Inflammatory macrophage treated with lipopolysaccharide for 1 hour (primary cell): ENCODE measurements around the gene RGS14.
"Not testable (repeated sequence)": the region's sequence is repeated elsewhere in the genome, so short reads cannot be mapped to it uniquely, and the experiment has no call there.

ENCODE experiments used
- DNase-seq, 2 donors: peaks; one replicate each; pipeline ENCODE4 v3.0.0-alpha.2; 2020 to 2022

The RGS14 gene

DNA sequence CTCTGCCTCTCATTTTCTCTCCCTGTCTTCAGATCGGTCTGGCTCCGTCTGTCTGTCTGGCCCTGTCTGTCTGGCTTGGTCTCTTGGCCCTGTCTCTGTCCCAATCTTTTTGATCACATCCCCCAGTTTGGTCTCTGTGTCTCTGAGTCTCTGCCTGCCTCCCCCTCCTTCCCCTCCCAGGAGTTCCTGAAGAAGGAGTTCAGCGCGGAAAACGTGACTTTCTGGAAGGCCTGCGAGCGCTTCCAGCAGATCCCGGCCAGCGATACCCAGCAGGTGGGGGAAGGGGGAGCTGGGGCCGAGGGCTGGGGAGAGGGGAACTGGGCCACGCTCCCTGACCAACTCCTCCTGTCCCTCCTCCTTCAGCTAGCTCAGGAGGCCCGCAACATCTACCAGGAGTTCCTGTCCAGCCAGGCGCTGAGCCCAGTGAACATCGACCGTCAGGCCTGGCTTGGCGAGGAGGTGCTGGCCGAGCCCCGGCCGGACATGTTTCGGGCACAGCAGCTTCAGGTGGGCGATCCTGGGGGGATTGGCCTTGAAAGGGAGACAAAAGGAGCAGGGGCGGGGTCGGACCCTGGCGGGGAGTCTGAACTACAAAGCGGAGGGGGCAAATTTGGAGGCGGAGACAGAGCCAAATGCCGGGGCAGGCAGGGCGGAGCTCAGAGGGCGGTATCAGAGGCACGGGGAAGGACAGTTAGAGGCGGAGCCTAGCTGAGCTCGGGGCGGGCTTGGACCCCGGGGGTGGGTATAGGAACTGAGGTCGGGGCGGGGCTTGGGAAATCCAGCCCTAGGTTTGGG is 9.0 kb downstream of the RGS14 start:
- no peak for DNase-seq

DNA sequence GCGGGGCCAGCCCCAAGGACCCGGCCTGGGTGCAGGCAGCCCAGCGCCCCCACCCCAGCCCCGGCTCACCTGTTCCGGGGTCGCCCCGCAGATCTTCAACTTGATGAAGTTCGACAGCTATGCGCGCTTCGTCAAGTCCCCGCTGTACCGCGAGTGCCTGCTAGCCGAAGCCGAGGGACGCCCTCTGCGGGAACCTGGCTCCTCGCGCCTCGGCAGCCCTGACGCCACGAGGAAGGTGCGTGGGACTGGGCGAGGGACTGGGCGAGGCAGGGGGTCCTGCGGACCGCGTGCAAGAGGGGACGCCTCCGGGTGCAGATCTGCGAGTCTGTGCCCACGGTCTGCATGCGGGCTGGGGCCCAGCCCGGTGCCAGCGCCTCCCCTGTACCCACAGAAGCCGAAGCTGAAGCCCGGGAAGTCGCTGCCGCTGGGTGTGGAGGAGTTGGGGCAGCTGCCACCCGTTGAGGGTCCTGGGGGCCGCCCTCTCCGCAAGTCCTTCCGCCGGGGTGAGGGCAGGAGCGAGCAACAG is 9.7 kb downstream of the RGS14 start:
- DNase-seq, result no peak

DNA sequence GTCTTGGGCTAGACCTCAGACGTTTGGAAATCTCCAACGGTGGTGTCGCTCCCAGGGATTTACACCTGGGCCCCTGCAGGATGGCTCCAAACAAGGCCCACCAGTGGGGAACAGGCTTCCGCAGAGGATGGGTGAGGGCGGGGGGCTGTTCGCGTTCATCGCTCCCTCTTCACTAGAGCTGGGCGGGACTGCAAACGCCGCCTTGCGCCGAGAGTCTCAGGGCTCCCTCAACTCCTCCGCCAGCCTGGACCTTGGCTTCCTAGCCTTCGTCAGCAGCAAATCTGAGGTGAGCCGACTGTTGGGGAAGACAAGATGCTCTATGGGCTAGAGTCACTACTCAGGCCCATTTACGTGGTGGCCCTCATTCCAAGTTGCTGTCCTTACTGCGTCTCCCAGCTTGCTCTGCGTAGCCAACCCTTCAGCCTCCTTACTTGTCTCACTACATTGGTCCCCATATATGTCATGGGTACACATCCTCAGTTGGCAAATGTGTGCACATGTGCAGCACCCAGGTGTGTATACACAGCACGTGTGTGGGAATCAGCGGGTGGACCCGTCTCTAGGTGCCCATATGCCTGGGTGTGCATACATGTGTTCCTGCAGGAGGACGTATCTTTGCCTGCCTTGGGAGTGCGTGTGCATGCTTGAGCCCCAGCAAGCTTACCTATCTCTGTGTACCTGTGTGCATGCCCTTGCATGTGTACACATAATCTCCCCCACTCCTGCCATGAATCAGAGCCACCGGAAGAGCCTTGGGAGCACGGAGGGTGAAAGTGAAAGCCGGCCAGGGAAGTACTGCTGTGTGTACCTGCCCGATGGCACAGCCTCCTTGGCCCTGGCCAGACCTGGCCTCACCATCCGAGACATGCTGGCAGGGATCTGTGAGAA is 10.5 kb downstream of the RGS14 start:
- no peak for DNase-seq

DNA sequence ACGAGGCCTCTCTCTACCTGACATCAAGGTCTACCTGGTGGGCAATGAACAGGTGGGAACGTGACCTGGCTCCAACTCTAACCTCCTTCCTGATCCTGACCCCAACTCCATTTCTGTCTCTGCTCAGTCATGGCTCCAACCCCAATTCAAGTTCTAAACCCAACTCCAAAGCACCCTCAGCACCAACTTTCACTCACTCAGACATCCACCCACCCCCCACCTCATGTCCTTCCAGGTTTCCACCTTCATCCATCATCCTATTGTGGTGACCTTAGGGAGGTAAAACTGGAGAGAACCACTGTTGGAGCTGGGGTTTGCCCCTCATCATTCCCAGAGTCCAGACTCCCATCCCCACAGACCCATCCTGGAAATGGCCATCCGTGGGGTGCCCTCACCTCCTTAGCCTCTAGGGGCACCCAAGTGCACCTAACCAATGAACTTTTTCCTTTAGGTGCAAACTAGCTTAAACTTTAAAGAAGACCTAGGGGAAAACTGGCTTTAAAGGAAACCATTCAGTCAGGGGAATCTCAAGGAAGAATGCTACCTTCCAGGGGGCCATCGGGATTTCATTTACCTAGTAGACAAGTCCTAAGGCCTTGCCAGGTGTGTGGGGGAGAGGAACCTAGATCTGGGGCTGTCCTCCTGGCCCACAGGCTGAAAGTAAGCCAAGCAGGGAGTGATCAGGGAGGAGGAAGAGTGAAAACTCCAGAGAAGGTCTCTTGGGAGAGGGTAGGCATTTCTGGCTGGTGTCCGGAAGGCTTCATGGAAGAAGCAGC is 11.3 kb downstream of the RGS14 start:
- peak in 1 of 2 donors; percentile 49 for DNase-seq

DNA sequence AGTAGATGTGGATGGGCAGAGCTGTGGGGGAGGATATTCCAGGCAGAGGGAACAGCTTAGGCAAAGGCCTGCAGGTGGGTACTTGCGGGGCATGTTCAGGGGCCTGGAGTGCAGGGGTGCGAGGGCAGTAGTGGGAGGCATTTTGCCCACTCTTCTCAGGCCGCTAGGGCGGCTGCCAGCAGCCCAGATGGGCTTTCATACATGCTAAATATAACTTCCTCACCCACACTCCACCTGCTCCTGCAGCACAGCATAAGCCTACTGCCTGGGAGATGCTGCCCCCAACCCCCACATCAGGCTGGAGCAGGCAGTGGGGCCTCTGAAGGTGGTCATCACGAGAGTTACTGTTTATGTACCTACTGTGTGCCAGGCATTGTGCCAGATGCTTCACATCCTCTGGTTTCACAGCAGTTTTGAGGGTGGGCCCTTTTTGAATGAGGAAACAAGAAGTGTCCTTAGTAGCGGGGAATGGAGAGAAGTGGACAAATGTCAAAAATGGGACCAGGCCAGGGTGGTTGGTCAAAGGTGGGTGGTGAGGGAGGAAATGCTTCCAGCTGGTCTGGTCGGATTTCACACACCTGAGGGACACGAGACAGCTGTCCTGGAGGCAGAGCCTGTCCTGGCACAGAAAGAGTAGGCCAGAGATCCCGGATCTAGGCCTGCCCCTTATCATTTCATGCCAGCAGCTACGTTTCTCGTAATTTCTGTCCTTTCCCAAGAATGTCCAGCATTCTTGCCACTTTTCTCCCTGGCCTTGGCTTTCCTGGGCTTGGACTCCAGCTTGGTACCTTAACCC is 12.1 kb downstream of the RGS14 start:
- no peak for DNase-seq

DNA sequence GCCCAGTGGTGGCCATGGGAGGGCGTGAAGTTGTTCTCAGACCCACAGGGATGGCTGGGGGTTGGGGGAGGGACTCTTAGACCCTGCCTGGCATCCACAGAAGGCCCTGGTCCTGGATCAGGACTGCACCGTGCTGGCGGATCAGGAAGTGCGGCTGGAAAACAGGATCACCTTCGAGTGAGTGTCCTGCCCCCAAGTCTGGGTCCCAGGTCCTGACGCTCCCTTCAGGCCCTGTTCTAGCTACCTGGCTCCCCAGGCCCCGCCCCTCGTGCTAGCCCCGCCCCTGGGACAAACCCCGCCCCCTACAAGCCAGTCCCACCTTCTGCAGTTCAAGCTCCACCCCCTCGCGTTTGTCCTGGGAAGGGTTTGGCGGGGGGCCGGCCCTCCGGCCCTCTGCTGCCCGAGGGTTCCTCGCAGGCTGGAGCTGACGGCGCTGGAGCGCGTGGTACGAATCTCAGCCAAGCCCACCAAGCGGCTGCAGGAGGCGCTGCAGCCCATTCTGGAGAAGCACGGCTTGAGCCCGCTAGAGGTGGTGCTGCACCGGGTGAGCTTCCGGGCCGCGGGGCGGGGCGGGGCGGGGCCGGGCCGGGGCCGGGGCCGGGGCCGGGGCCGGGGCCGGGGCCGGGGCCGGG is 12.9 kb downstream of the RGS14 start:
- peak in 1 of 2 donors; percentile 37 for DNase-seq

DNA sequence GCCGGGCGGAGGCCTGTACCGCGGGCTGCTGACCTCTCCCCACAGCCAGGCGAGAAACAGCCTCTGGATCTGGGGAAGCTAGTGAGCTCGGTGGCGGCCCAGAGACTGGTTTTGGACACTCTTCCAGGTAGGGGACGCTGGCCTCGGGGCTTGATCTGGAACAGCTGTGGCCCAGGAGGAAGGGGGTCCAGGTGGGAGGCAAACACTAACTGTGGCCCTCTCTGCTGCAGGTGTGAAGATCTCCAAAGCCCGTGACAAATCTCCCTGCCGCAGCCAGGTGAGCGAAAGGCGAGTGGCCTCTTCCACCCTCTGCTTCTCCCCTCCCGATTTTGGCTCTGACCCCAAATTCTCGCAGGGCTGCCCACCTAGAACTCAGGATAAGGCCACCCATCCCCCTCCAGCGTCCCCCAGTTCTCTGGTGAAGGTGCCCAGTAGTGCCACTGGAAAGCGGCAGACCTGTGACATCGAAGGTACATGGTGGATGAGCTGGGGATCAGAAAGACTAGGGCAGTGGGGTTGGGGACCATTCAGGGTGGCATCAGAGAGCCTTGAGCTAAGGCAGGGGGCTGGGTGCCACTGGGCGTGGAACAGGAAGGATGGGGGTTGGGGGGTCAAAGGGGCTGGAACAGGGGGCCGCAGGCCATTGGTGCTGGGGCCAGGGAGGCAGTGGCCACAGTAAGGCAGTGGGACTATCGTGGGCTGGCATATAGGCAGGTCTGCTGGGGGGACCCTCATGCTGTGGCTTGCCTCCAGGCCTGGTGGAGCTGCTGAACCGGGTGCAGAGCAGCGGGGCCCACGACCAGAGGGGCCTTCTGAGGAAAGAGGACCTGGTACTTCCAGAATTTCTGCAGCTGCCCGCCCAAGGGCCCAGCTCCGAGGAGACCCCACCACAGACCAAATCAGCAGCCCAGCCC is 13.7 kb downstream of the RGS14 start:
- DNase-seq, result no peak

DNA sequence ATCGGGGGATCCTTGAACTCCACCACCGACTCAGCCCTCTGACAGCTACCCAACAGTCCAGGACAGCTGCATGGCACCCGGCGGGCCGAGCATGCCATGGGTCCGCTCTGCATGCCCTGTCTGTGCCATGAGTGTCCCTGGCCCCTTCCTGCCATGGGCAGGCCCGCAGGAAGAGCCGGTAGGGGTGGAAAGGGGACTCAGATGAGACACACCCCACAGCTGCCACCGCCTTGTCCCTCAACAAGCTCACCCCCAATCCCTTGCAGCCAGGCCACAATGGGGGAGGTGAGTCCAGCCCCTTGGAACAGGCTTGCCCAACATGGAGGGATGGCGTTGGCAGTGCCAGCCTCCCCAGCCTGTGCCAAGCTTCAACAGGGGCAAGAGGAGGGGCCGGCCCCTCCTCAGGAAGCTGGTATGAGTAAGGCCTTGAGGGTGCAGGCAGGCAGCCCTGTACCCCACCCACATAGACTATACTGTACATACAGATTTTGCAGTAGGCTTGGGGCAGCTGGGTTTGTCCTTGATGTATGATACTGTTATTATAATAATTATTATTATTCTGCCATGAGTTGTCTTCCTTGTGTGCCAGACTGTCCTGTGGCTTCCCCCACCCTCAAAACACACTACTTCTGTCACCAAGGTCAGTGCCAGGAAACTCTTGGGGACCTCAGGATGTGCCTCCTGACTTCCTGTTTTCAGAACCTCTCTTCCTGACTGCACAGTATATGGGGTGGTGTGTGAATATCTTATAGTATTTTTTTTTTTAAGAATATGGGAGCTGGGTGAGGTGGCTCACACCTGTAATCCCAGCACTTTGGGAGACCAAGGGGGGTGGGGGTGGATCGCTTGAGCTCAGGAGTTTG is 14.5 kb downstream of the RGS14 start:
- no peak for DNase-seq

DNA sequence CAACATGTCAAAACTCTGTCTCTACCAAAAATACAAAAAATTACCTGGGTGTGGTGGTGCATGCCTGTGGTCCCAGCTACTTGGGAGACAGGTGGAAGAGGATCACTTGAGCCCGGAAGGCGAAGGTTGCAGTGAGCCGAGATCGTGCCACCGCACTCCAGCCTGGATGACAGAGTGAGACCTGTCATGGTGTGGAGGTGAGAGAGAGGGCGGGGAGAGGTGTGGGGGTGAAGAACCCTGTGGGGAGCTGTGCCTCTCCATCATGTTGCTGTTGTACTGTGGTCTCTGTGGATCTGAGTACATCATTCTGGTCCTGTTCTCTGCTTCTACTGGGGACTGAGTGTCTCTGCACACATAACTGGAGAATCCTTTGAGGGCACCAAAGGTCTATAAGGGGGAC is 15.2 kb downstream of the RGS14 start:
- no peak for DNase-seq

DNA sequence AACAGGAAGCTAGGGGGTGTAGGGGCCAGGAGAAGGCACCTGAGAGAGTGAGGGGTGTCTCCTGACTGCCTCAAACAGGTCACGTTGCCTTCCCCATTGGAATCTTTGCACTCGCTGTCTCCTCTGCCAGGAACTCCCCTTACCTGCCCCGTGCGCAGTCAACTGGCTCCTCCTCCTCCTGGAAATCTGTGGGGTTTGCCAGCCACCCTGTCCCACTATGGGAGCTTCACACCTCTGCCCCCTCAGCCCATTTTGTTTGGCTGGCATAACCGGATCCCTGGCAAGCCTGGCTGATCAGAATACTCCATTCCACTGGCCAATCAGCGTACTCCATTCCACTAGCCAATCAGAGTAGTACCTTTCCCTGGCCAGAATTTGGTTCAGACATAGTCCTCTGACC is 16.1 kb downstream of the RGS14 start:
- DNase-seq, result no peak

DNA sequence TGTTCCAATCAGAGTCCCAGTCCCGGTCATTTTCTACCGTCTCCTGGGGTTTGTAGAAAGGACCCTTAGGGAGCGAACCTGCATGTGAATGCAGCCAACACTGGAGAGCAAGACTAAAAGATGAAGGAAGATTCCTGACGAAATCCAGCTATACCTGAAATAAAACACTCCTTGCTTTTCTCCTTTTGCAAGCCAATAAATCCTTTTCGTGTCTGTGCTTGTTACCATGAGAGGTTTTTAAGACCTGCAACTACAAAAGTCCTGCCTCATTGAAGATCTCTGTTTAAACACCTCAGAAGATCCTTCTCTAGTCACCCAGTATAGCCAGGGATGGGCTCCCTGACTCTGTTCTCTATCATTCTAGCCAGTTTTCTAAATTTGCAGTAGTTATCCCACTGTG is 16.5 kb downstream of the RGS14 start:
- DNase-seq, result no peak

DNA sequence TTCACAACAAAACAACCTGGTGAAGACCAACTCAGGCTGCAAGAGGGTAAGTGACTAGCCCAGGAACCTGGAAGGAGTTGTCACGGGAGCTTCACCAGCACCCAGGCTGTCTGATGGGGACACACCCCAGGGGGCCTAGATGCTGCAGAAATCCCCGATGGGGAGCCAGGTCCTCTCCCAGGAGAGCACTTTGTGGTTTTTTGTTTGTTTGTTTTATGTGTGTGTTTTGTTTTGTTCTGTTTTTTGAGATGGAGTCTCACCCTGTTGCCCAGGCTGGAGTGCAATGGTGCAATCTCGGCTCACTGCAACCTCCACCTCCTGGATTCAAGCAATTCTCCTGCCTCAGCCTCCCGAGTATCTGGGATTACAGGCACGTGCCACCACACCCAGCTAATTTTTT is 17.8 kb downstream of the RGS14 start:
- DNase-seq, result not testable (repeated sequence)

DNA sequence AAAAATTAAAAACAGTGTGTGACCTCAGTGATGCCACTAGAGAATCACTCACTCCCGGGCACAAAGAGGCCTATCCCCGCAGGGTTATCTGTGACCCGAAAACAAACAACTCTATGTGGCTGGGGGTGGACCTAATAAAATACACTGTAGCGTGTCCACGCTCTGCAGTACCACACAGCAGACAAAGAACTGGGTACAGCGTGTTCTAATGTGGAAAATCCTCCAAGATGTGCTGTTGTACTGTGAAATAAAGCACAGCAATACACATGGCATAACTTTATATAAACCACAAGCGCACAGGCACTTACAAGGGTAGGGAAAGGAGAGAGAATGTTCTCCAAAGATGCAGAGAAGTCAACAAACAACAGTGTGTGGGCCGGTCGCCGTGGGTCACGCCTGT is 18.4 kb downstream of the RGS14 start:
- no peak for DNase-seq

DNA sequence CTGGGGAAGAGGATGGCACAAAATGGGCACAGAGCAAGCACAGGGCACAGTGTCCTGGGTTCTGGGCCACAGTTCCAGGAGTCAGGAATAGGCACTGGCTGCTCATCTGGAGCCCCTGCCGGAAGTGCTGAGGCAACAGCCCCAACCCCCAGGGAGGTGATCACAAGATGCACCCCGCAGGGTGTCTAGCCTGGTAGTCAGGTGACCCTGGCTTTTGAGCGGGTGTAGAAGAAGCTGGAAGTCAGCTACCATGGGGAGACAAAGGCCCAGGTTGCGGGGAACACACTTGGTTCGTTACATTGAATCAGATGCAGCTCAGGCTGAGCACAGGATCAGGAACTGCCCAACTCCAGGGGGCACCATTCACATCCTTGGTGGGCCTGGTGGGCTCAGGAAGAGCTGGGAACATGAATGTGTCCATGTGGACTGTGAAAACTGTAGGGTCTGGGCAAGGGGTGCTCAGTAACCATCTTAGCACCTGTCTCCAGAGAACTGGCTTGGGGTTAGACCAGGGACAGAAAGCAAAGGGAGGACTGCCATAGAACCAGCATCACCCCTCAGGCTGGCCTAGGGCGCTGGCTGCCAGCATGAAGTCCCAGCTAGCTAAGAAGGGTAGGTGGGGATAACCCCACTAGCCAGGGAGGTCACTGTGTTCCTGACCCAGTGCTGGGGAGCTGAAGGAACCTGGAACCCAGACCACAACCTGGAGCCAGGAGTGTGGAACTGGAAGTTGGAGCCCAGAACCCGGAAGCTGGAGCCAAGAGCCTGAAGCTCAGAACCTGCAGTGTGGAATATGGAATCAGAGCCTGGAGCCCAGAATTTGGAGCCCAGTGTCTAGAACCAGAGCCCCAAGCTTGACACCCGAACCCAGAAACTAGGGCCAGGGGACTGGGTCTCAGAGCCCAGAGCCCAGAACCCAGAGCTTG is 20.4 kb downstream of the RGS14 start:
- no peak for DNase-seq

DNA sequence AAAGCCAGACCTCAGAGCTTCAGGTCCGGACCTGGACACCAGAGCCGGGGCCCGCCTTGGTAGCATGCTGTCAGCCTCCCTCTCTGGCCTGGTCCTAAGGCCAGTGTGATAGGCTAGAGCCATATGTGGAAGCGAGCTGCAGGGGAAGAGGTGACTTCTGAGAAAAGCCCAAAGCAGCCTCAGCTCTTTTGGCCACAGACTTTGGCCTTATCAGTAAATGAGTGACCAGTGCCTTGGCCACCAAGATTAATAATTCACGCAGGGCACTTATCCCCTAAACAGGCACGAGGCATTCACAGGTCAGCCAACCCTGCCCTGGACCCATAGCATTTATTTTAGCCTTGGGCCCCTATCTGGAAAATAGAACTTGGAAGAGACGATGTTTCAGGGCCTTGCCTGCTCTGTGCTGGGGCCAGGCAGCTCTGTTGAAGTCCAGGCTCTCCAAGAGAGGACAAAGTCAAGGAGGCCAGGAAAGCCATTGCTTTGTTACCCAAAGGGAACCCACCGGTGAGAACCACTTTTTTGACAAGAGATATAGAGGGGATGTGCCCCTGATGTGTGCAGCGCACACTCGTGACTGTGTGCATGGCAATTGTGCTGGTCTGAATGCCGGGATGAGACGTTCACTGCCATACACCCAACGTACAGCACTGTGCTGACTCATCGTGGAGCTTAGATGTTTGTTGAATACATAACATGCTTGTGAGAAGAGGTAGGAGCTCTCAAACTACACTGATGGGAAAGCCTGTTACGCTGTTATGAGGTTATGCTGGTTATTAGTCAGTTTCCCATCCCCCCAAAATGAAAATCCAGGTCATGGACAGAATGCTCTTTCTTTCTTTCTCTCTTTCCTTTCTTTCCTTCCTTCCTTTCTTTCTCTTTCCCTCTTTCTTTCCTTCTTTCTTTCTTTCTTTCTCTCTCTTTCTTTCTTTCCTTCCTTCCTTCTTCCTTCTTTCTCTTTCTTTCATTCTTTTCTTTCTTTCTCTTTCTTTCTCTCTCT is 21.5 kb downstream of the RGS14 start:
- DNase-seq, result no peak

DNA sequence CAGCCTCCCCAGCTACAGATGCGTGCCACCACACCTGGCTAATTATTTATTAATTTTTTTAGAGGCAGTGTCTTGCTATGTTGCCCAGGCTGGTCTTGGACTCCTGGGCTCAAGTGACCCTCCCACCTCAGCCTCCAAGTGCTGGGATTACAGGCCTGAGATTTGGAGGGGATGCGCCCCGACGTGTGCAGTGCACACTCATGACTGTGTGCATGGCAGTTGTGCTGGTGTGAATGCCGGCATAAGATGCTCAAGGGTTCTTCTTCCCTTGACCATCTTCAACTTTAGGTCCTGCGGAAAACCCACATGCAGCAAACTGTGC is 23.0 kb downstream of the RGS14 start:
- DNase-seq, result no peak

DNA sequence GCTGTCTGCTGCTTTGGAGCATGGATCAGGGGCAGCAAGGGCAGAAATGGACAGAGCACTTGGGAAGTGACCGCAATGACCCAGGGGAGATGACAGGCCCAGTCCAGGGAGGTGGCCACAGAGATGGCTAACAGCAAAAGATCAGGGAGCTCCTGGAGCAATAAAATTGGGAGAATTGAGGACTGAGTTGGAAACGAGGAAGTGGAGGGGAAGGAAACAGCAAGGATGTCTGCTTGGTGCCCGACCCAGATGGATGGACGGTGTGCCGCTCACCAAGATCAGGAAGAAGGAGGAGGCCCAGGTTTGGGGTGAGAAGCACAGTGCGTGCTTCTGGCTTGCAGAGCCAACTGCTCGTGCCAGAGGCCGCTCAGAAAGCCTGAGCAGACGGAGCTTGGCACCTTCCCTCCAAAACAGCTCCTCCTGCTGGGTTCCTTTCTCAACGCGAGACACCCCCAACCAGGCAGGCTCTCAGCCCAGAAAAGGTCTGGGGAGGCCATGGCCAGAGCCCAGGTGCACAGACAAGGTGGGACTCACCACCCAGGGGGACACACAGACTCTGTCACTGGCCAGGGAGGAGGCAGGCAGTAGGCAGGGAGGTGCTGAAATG is 24.8 kb downstream of the RGS14 start:
- DNase-seq, result no peak
